ENCODE measurements around the gene ANO1. TPM values are rescaled to one million over a fixed set of nuclear protein-coding genes. Genes with fewer than 3 reads are reported as not detected.

Gene ANO1
- total RNA-seq, 1 donor from 2014 or later = 7.7 TPM

- H3K4me1 ChIP-seq = peaks cover 25% of the 10 kb centered on the region
- no peaks in the 10 kb centered on the region for H3K9me3 ChIP-seq (replicated peaks)
- no peak for DNase-seq
- TF ChIP-seq, protein P1, sequence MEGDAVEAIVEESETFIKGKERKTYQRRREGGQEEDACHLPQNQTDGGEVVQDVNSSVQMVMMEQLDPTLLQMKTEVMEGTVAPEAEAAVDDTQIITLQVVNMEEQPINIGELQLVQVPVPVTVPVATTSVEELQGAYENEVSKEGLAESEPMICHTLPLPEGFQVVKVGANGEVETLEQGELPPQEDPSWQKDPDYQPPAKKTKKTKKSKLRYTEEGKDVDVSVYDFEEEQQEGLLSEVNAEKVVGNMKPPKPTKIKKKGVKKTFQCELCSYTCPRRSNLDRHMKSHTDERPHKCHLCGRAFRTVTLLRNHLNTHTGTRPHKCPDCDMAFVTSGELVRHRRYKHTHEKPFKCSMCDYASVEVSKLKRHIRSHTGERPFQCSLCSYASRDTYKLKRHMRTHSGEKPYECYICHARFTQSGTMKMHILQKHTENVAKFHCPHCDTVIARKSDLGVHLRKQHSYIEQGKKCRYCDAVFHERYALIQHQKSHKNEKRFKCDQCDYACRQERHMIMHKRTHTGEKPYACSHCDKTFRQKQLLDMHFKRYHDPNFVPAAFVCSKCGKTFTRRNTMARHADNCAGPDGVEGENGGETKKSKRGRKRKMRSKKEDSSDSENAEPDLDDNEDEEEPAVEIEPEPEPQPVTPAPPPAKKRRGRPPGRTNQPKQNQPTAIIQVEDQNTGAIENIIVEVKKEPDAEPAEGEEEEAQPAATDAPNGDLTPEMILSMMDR (IDR thresholded peaks at IDR 0.05; ENCODE audit: borderline replicate concordance) = no peak
- no peaks in the 10 kb centered on the region for H3K27me3 ChIP-seq (ENCODE audit: low read depth)
- H3K4me3 ChIP-seq = no peak overlapping the region
- H3K36me3 ChIP-seq = no peaks in the 10 kb centered on the region
- H3K27ac ChIP-seq (replicated peaks) = peak overlapping the region; percentile 61
- intact Hi-C loops (cut with micrococcal nuclease) = no loop called here
Measured at GRCh38 chr11:70099578-70100279, 21.6 kb downstream of the ANO1 start.

GRCh38 chr11:70100280-70100603, 22.1 kb downstream of the ANO1 start:
- TF ChIP-seq, protein P1 (IDR thresholded peaks at IDR 0.05; ENCODE audit: borderline replicate concordance) = no peak
- H3K27me3 ChIP-seq (ENCODE audit: low read depth) = no peaks in the 10 kb centered on the region
- intact Hi-C loops (cut with micrococcal nuclease) = no loop called here
- DNase-seq = no peak
- no peaks in the 10 kb centered on the region for H3K36me3 ChIP-seq
- H3K9me3 ChIP-seq (replicated peaks) = no peaks in the 10 kb centered on the region
- peaks cover 25% of the 10 kb centered on the region for H3K4me1 ChIP-seq
- no peak overlapping the region for H3K4me3 ChIP-seq
- peak overlapping the region; percentile 61 for H3K27ac ChIP-seq (replicated peaks)

DNA sequence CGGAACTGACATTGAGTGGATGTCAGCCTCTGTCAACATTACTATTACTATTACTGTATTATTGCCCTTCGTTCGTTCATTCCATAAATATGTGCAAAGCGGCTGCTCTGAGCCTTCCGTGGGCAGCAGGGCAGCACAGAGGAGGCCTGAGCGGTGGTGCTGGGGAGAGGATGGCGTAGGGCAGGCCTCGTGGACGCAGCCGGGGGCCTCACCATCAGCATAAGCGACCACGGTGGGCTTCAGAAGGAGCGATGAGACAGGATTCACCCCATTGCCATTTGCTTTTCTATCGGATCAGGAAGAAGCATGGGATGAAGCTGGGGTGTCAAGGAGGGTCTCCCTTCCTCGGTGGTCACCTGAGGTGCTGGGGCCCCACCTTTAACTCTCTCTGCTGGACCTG, 22.7 kb downstream of the ANO1 start:
- no peak overlapping the region for H3K4me3 ChIP-seq
- H3K36me3 ChIP-seq = no peaks in the 10 kb centered on the region
- TF ChIP-seq, protein P1 (IDR thresholded peaks at IDR 0.05; ENCODE audit: borderline replicate concordance) = no peak
- H3K4me1 ChIP-seq = peaks cover 25% of the 10 kb centered on the region
- DNase-seq = no peak
- no peak overlapping the region for H3K27ac ChIP-seq (replicated peaks)
- intact Hi-C loops (cut with micrococcal nuclease) = no loop called here
- H3K9me3 ChIP-seq (replicated peaks) = no peaks in the 10 kb centered on the region
- no peaks in the 10 kb centered on the region for H3K27me3 ChIP-seq (ENCODE audit: low read depth)

GRCh38 chr11:70103256-70103975, 25.3 kb downstream of the ANO1 start:
- intact Hi-C loops (cut with micrococcal nuclease) = no loop called here
- Histone ChIP-seq H3K27me3 (ENCODE audit: low read depth) (no peaks in the 10 kb centered on the region), H3K36me3 (no peaks in the 10 kb centered on the region), H3K4me1 (peaks cover 18% of the 10 kb centered on the region), H3K4me3 (no peak overlapping the region), H3K9me3 (replicated peaks) (no peaks in the 10 kb centered on the region), H3K27ac (replicated peaks) (no peak overlapping the region)
- TF ChIP-seq, protein P1 (IDR thresholded peaks at IDR 0.05; ENCODE audit: borderline replicate concordance) = no peak
- no peak for DNase-seq

DNA sequence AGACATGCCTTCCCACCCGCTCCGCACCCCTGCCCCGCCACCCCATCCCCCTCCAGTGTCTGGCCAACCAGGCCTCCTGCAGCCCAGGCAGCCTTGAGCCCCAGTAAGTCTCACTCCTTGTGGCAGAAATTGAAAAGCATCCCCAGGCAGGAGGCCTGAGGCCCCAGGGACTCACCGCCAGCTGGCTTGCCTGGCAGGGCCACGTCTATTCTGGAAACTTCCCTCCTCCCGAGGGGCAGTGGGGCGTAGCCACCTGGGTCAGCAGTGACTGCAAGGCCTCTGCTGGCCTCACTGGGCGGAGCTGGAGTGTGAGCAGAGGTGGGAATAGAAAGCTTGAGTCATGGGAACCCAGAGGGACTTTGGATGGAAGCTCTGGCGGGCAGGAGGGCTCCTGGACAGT, 26.3 kb downstream of the ANO1 start:
- TF ChIP-seq, protein P1 (IDR thresholded peaks at IDR 0.05; ENCODE audit: borderline replicate concordance) = no peak

More for the DNA sequence above, 26.3 kb downstream of the ANO1 start:
- intact Hi-C loops (cut with micrococcal nuclease) = no loop called here
- Histone ChIP-seq H3K27me3 (ENCODE audit: low read depth) (no peaks in the 10 kb centered on the region), H3K9me3 (replicated peaks) (no peaks in the 10 kb centered on the region), H3K4me1 (peaks cover 12% of the 10 kb centered on the region), H3K36me3 (no peaks in the 10 kb centered on the region), H3K27ac (replicated peaks) (peak overlapping the region; percentile 15), H3K4me3 (no peak overlapping the region)
- no peak for DNase-seq

Measured in left ventricle myocardium inferior (tissue), 1 donor.